ENCODE data around the gene COASY.
A peak's percentile ranks its signal among the peaks of the same experiment; 100 is the strongest.

COASY gene

DNA sequence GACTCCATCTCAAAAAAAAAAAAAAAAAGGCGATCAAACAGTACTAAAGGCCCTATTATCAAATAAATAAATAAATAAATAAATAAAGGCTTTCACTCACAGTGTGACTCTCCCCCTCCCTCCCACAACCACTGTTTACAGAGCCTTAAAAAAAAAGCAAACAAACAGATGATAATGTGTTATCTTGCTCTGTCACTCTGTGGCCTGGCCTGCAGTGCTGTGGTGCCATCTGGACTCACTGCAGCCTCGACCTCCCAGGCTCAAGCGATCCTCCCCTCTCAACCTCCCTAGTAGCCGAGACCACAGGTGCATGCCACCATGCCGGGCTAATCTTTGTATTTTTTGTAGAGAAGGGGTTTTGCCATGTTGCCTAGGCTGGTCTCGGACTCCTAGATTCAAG lies 34.0 kb upstream of the COASY start:
- no peak for DNase-seq (ENCODE audit: low spot score)
- ChIA-PET POLR2A (ENCODE audit: low non-redundant PET) (no interaction called here), CTCF (interaction anchor here (0.5 to 1.4 kb wide), 13 partner anchors 10 to 685 kb away, joined by 3 to 14 read pairs (median 3); partner anchors contain the start of gene CAVIN1)
- H3K27ac ChIP-seq = peak overlapping the region; percentile 93
- TF ChIP-seq CTCF (conservative IDR thresholded peaks at IDR 0.05; ENCODE audit: low read depth) = no peak

DNA sequence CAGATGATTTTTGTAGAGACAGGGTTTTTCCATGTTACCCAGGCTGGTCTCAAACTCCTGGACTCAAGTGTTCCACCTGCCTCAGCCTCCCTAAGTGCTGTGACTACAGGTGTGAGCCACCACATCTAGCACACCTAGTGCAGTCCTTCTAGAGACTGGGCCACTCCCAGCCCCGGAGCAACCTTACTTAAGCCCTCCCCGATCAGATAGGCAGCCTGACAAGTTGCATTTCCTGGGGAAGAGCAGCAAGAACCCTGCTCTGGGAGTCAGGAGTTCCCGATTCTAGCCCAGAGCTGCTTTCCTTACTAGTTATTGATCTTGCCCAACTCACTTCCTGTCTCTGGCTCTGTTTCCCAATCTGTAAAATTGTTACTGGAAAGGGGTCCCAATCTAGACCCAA lies 32.9 kb upstream of the COASY start:
- TF ChIP-seq CTCF (conservative IDR thresholded peaks at IDR 0.05; ENCODE audit: low read depth) = no peak
- POLR2A ChIA-PET (ENCODE audit: low non-redundant PET) = interaction anchor here (0.7 to 1.2 kb wide), 2 partner anchors 8 to 877 kb away, joined by 3 to 6 read pairs; no protein-coding TSS in a partner anchor

DNA sequence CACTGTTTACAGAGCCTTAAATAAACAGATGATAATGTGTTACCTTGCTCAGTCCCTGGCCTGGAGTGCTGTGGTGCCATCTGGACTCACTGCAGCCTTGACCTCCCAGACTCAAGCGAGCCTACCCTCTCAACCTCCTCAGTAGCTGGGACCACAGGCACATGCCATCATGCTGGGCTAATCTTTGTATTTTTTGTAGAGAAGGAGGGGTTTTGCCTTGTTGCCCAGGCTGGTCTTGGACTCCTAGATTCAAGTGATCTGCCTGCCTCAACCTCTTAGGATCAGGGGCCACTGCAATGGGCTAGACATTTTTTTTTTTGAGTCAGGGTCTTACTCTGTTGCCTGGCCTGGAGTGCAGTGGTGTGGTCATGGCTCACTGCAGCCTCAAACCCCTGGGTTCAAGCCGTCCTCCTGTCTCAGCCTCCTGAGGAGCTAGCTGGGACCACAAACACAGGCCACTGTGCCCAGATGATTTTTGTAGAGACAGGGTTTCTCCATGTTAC lies 30.9 kb upstream of the COASY start:
- ChIA-PET CTCF (interaction anchor here (0.5 to 0.6 kb wide), 3 partner anchors 45 to 194 kb away, joined by 3 to 5 read pairs (median 3); no protein-coding TSS in a partner anchor), POLR2A (ENCODE audit: low non-redundant PET) (interaction anchor here (0.6 kb wide), 1 partner anchor 431 kb away, joined by 6 read pairs; no protein-coding TSS in a partner anchor)
- DNase-seq (ENCODE audit: low spot score) = no peak
- peak overlapping the region; percentile 93 for H3K27ac ChIP-seq
- TF ChIP-seq CTCF (conservative IDR thresholded peaks at IDR 0.05; ENCODE audit: low read depth) = no peak

More for the DNA sequence above, 32.9 kb upstream of the COASY start:
- CTCF ChIA-PET = interaction anchor here (1.0 kb wide), 1 partner anchor 79 kb away, joined by 3 read pairs; no protein-coding TSS in a partner anchor
- DNase-seq (ENCODE audit: low spot score) = no peak
- peak overlapping the region; percentile 93 for H3K27ac ChIP-seq

DNA sequence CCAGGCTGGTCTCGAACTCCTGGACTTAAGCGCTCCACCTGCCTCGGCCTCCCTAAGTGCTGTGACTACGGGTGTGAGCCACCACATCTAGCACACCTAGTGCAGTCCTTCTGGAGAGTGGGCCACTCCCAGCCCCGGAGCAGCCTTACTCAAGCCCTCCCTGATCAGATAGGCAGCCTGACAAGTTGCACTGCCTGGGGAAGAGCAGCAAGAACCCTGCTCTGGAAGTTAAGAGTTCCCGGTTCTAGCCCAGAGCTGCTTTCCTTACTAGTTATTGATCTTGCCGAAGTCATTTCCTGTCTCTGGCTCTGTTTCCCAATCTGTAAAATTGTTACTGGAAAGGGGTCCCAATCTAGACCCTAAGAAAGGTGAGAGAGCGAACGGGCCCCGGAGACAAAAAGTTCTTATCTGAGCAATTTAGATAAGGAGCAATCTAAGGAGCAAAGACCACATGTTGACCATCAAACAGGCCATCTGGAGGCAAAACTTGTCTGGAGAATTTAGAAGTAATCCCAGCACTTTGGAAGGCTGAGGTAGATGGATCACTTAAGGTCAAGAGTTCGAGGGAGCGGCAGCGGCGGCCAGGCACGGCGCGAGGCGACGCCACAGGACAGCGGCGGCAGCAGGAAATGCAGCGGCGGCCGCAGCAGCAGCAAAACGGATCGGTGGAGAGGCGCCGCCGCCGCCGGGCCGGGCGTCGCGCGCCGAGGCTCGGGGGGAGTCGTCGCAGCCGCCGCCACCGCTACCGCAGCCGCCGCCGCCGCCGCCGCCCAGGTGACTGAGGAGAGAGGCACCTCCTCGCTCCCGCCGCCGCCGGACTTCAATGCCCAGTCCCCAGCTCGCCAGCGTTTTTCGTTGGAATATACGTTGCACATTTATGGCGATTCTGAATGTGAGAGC lies 30.2 kb upstream of the COASY start:
- TF ChIP-seq CTCF (conservative IDR thresholded peaks at IDR 0.05; ENCODE audit: low read depth) = peak; percentile 70
- ChIA-PET POLR2A (ENCODE audit: low non-redundant PET) (no interaction called here), CTCF (interaction anchor here (0.6 kb wide), 1 partner anchor 45 kb away, joined by 3 read pairs; no protein-coding TSS in a partner anchor)
- no peak for DNase-seq (ENCODE audit: low spot score)
- H3K27ac ChIP-seq = peak overlapping the region; percentile 93

DNA sequence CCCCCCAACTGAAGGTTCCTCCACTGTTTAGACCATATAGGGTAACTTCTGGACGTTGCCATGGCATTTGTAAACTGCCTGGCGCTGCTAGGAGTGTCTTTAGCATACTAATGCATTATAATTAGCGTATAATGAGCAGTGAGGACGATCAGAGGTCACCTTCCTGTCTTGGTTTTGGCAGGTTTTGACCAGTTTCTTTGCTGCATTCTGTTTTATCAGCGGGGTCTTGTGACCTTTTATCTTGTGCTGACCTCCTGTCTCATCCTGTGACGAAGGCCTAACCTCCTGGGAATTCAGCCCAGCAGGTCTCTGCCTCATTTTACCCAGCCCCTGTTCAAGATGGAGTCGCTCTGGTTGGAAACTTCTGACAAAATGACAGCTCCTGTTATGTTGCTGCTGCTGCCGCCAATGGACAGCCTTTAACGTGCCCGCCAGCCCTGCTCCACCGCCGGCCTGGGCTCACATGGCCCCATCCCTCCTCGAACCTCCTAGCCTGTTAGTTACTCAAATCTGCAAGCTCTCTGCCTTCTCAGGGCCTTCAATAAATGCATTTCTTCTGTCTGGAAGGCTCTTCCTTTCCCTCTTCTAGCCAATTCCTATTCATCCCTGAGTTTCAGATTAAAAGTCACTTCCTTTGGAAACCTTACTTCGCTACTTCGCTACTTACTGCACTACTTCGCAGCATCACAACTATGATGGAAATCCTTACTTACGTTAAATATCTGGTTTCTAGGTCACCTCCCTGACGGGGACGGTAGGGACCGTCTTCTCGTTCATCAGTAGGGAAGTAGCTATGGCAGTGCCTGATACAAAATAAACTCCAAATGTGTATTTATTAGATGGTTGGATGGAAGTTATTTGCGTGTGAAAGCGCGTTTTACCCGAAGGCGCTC lies 26.5 kb upstream of the COASY start:
- POLR2A ChIA-PET (ENCODE audit: low non-redundant PET) = no interaction called here
- DNase-seq (ENCODE audit: low spot score) = no peak
- H3K27ac ChIP-seq = peak overlapping the region; percentile 91
- no peak for TF ChIP-seq CTCF (conservative IDR thresholded peaks at IDR 0.05; ENCODE audit: low read depth)
- CTCF ChIA-PET = interaction anchor here (0.6 to 1.3 kb wide), 4 partner anchors 9 to 112 kb away, joined by 3 read pairs; no protein-coding TSS in a partner anchor
